IPS DF 19.7 (cell line): ENCODE measurements around the gene GUCY2C.

Source experiments
- DNase-seq: peaks from one replicate; pipeline ENCODE4 v3.0.0-alpha.2; 2013; ENCODE audit warnings: low read depth, low spot score

The GUCY2C gene

DNA sequence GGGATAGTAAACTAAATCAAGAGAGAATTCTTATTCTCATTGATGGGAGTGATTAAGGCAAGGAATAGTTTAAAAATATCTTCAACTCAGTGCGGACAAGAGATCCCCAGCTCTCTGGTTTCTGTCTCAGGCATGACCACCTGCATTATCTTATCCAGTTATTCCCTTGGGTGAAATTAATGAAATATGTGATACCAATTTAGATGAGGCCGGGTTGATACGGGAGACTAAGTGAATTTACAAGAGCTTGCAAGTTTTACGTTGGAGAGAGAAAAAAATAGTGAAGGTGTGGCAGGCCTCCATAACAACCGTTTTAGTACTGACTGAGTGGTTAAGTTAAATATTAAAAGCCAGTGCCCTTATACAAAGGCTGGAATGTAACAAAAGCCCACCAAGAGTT is 67.6 kb downstream of the GUCY2C start:
- DNase-seq = no peak

- DNase-seq = no peak
Measured at GRCh38 chr12:14621826-14622225, 74.6 kb downstream of the GUCY2C start.

DNA sequence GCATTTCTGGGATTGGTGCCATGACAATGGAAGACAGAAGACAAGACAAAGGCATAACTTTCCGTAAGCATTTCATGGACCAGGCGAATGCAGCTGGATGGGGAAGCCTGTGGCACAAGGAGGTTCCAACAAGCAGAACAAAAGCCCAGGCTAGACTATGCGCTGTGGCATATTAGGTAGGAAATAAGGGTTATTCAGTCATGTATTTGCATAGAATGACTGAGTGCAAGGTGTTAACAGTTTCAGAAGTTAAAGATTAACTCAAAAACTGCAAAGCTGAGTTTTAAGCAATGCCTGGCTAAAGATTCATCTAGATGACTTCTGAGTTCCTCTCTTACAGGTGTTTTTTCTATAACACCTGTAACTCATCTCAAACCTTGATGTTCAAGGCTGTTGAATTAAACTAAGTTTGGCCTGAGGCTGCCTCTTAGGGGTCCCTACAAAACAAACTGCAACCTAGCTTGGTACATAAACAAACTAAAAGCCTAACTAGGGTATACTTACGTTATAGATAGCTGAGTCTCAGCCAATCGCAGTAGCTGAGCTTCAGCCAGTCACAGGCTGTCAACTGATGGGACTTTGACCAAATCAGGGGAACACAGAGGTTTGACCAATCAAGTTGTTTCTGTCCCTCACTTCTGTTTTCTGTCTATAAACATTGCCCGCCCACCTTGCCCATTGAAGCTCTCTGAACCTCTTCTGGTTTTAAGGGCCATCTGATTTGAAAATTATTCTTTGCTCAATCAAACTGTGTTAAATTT is 76.5 kb downstream of the GUCY2C start:
- DNase-seq = no peak

- DNase-seq = no peak
Measured at GRCh38 chr12:14618983-14619382, 77.4 kb downstream of the GUCY2C start.

DNA sequence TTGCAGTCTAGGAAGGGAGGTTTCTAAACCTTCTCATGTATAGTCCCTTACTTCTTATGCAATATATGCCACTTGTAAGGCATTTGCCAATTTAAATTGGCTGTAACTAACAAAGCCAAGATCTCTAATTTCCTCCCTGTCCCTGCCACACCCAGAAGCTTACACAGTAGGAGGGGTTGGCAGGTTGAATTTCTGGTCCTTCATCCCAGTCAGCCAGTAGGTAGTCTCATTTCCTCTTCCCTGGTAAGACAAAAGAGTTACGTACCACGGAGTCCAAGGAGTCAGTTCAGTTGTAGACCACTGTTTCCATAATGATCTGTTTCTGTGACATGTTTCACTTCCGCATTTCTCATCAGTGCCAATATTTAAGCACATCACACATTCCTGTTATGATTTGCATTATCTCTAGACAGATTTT is 81.7 kb downstream of the GUCY2C start:
- no peak for DNase-seq

- no peak for DNase-seq
Measured at GRCh38 chr12:14613718-14614117, 82.7 kb downstream of the GUCY2C start.

DNA sequence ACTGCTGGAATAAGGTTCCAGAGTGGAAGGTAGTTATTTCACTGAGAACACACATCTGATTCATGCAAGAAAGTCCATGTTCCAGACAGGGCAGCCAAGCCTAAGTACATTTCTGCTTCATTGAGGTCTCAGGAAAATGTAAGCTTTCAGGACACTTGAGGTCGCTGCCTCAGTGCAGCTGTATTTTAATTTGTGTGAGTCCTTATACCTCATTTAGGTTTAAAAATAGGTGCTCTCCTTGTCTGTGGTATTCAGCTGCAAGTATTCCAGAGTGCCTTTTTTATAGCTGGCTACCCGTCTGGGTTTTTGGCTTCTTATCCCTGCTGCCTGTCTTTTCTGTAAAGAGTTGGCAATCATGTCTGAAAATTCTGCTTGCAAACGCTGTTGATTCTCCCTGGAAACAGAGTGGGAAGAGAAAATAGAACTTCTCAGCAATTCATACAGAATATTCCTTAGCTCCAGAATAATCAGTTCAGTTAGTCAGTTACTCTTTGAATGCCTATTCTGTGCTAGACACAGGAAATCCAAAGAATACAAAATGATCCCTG is 83.4 kb downstream of the GUCY2C start:
- DNase-seq = no peak

- no peak for DNase-seq
Measured at GRCh38 chr12:14612250-14612649, 84.1 kb downstream of the GUCY2C start.

GRCh38 chr12:14611640-14612203 is 84.7 kb downstream of the GUCY2C start:
- DNase-seq = no peak

- no peak for DNase-seq
Measured at GRCh38 chr12:14607568-14607967, 88.8 kb downstream of the GUCY2C start.

DNA sequence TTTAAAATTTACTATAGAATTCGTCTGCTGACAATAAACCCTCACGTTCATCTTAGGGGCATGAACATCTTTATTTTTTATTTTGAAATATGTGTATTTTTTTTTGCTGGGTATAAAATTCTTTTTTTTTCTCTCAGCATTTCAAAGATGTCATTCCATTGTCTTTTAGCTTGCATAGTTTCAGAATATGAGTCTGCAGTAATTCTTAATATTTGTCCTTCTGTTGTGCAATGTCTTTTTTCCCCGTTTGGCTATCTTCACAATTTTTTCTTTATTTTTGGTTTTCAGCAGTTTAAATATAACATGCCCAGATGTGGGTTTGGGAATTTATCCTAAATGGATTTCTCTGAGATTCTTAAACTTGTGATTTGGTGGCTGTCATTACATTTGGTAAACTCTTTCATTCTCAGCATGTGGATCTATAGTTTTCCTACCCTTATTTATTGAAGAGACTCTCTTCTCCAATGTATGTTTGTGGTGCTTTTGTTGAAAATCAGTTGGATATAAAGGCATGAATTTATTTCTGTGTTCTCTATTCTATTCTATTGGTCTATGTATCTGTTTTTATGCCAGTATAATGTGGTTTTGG is 90.9 kb downstream of the GUCY2C start:
- no peak for DNase-seq

GRCh38 chr12:14601692-14602478 is 94.5 kb downstream of the GUCY2C start:
- DNase-seq = no peak

DNA sequence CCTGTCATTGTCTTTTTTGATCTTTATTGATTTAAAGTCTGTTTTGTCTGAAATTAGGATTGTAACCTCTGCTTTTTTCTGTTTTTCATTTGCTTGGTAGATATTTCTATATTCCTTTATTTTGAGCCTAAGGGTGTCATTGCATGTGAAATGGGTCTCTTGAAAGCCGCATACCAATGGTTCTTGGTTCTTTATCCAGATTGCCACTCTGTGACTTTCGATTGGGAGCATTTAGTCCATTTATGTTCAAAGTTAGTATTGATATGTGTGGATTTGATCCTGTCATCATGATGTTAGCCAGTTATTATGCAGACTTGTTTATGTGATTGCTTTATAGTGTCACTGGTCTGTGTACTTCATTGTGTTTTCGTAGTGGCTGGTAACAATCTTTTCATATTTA is 98.9 kb downstream of the GUCY2C start:
- DNase-seq = no peak

DNA sequence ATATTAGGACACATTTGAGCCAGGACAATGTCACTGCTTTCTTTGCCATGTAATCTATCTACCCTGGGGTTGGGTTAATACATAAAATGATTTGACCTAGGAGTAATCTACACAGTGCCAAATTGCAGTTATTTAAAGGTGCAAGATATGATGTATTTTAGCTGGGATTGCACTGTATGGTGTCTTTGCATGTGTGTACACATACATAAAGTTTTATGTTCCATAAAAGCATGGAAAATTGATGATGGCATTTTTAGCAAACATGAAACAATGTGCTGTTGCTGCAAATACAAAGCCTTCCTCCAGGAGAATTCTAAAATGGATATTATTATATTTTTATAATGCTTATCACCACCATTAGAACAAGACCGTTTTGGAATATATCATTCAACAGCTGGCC is 104.7 kb downstream of the GUCY2C start:
- DNase-seq = no peak

DNA sequence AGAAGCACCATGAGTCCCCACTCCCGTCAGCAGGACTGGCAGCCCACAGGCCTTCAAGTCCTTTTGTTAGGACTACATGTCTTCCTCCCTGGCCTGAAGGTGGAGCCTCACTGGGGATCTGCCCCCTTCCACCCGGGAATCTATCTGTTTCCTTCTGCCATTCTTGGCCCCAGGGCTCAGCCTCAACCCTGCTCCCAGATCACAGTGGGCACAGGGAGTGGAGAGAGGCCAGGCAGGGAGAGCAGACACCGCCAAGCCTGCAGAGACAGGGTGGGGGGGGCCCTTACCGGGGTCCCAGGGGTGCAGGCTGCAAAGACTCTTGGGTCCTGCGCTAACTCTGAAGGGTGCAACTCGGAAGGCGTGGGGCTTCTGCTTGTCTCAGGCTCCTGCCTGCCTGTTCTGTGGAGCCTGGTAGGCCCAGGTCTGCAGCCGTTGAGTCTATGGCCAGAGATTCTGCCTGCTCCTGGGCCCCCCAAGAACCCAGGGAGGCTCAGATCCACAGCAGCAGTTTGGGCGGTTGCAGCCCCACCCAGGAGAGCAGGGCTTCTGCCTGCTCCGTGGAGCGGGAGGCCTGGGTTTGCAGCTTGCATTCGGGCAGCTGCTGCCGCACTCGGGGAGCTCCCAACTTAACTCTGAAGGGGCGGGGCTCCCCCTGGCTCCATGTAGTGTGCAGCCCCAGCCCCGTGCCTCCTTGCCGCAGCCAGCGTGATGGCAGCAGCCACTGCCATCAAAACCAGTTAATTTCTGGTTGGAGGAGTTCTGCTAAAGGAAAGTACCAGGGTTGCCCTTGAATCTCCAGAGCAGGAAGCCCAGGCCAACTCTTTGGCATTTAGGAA is 107.0 kb downstream of the GUCY2C start:
- DNase-seq = no peak

DNA sequence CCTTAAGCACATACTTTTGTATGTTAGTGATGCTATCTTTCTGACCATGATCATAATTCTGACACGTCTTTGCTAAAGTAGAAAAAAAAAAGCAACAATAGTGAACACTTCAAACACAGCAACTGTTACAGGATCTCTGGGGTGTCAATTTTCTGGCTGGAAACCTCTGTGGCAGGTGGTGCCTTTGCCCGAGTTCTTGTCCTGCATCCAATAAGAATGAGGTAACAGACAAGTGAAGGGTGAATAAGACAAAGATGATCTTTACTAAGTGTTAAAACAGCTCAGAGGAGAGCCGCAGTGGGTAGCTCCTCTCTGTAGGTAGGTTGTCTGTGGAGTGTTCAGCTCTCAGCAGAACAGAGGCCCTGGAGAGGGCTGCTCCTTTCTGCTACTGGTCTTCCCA is 107.8 kb downstream of the GUCY2C start:
- no peak for DNase-seq

DNA sequence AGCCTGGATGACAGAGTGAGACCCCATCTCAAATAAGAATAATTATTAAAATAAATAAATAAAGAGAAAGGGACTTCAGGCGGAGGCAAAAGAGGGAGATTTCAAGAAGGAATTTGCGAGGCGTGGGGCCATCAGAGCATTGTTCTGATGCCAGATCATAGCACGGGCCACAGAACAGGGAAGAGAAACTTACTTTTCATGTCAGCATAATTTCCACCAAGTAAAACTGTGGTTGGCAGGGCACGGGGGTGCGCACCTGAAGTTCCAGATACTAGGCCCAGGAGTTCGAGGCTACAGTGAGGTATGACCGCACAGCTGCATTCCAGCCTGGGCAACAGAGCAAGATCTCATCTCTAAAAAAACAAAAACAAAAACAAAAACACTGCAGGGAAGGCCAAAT is 117.8 kb downstream of the GUCY2C start:
- no peak for DNase-seq

GRCh38 chr12:14577344-14577743 is 119.1 kb downstream of the GUCY2C start:
- DNase-seq = no peak

DNA sequence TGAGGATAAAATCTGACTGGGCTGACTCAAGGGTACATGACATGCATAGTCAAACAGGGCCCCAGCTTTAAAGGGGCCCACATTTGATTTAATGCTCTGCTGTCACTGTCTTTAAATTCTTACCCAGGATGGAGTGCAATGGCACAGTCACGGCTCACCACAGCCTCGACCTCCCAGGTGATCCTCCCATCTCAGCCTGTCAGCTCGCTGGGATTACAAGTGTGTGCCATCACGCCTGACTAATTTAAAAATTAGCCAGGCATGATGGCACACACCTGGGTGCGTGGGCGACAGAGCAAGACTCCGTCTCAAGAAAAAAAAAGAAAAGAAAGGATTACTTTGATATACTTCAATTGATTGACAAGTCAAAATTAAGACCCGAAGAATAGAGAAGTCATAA is 119.5 kb downstream of the GUCY2C start:
- DNase-seq = no peak

DNA sequence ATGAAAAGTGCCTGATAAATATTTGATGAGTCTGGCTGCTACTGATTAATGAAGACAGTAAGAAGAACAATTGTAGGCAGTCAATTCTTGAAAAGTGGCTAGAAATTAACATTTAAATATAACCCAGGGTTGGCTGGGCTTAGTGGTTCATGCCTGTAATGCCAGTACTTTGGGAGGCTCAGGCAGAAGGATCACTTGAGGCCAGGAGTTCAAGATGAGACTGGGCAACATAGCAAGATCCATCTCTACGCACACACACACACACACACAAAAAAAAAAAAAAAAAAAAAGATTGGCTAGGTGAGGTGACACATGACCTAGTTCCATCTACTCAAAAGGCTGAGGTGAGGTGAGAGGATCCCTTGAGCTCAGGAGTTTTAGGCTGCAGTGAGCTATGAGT is 120.8 kb downstream of the GUCY2C start:
- DNase-seq = no peak

GRCh38 chr12:14573118-14573517 is 123.3 kb downstream of the GUCY2C start:
- no peak for DNase-seq
